SHP77 (cell line): Measurements from ENCODE around the gene HAGHL.
"Not testable (repeated sequence)": the region's sequence is repeated elsewhere in the genome, so short reads cannot be mapped to it uniquely, and the experiment has no call there.

Source experiments
- DNase-seq, 2 experiments: peaks; one replicate each; lab custom pipeline; 2025; lab: John Stamatoyannopoulos, UW

HAGHL gene

DNA sequence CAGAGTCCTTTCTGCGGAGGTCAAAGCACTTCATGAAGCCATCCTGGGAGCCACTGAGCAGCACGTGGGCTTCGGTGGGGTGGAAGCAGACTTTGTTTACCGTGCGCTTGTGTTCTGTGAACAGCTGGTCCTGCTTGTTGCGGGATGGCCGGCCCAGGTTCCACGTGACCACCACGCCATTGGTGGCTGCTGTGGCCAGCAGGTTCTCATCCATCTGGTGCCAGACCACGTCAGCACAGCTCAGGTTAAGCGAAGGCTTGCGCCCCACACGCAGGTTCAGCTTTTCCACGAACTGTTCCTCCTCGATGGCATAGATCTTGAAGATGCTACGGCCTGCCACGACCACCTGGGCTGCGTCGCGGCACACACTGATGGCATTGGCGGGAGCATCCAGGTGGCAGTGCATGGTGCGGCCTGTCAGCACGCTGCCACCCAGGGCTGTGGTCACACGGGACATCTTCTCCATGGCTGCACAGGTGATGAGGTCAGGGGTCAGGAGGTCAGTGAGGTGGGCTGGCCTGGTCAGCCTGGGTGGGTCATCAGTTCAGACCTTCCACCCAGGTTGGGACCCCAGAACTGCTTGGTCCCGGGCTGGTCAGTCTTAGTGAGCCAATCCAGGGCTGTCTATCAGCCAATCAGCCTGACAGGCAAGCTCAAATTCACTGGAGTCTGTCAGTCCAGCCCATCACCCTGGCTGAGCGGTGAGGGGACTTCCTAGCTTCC, 37.6 kb upstream of the HAGHL start:
- DNase-seq = no peak

DNA sequence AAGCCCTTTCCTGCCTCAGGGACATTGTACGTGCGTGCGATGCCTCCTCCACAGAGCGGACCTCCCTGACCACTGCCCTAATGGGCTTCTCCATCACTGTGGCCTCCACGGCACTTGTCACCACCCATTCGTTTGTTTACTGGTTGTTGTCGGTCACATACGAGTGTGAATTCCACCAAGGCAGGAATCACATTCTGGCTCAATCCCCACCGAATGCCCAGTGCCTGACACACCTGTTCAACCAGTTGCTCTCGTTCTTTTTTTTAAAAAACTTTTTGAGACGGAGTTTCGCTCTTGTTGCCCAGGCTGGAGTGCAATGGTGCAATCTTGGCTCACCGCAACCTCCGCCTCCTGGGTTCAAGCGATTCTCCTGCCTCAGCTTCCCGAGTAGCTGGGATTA, 35.7 kb upstream of the HAGHL start:
- DNase-seq = not testable (repeated sequence)

DNA sequence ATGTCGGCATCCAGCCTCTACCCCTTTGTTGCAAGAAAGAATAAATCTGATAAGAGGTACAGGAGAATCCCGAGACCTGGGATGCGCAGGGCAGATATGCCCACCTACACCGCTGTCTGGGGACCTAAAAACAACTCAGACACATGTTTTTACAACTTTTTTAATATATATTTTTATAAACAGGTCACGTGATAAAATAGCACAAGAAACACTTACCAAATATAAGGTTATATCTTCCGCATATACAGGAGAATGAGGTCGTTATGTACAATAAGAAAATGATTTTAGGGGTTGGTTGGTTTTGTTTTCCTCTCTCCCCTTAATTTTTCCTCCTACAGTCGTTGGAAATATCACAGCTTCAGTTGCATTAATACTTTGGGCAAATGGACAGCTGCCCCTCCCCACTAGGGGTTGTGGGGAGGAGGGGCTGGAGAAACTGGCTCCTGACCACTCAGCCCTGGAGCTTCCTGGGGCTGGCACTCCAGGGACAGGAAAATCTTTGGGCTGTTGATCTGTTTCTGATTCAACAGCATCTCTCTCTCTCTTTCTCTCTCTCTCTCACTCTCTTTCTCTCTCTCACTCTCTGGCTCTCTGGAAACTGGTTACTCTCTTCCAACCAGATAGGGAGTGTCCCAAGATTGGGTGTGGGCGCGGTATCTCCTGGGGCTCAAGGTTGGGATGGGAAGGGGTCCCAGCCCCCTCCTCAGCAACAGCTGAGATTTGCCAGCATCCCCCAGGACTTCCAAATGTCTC, 34.4 kb upstream of the HAGHL start:
- no peak for DNase-seq

DNA sequence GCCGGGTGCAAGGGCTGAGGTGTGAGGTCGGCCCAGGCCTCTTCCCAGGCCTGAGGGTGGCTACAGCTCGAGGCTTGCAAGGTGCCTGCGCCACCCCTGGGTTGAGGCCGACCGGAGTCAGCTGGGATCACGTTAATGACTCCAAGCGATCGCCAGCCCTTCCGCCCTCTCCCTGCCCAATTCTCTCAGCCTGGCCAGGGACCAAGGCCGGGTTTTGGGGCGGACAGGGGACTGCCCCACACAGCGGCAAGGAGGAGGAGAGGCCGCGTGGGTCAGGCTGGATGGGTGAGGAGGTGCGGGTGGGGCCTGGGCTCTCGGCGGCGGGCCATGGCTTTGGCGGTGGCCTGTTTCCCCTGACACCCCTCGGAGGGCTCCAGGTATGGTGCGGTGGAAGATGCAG, 33.5 kb upstream of the HAGHL start:
- DNase-seq = no peak

GRCh38 chr16:693766-694165, 33.1 kb upstream of the HAGHL start:
- no peak for DNase-seq

DNA sequence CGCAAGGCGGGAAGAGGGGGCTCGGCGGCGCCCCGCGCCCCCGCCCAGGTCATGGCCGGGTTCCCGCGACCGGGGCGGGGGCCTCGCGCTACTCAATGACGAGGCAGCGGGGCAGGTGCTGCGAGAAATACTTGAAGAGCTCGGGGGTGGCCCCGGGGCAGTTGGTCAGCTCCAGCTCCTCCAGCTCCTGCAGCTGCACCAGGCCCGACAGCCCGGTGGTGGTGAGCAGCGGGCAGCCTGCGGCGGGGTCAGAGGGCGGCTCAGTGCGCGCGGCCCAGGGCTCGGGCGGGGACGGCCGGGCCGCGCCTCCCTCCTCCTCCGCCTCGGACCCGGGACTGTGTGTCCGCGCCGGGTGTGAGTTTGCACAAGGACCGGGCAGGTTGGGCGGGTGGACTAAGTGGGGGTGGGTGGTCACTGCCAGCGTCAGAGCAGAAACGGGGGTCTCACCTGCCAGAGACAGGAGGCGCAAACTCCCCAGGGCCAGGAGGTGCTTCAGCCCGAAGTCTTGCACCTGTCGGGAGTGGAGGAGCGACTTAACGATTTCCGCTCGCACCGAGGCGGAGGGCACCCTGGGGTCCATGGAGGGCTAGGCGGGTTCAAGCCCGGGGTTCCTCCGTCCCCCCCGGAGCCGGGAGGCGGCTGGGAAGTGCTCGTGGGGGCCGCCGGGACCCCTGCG, 32.6 kb upstream of the HAGHL start:
- no peak for DNase-seq

- DNase-seq = no peak
Observed at GRCh38 chr16:694863-695354, 32.0 kb upstream of the HAGHL start.

- peak; percentile 79 to 89 for DNase-seq
Observed at GRCh38 chr16:695355-696089, 31.4 kb upstream of the HAGHL start.

DNA sequence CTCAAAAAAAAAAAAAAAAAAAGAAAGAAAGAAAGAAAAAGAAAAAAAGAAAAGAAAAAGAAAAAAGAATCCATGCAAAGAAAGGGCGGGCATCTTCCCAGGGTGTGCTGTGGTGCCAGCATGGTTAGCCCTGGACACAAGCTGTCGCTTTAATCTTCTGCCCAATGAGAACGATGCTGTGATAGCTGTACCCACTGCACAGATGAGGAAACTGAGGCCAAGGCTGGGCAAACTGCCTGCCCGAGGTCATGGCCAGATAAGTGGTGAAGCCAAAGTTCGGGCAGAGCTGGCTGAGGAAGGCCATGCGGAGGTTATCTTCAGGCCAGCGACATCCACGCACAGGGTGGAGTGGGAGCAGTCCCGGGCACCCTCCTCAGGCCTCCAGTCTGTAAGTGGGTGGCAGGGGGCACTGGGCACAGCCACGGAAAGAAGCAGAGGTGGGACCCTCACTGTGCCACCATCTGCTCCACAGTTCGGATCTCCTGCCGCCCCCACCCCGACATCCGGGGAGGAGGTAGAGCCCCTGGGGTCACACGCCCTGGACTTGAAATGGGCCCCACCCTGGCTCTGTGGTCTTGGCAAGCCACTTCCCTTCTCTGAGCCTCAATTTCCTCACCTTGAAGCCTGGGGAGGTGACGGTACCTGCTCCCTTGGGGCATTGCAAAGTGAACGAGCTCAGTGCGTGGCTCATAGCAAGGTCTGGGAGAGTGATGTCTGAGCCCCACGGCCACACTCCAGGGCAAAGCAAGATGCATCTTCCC, 27.8 kb upstream of the HAGHL start:
- no peak for DNase-seq

GRCh38 chr16:700684-701584, 26.0 kb upstream of the HAGHL start:
- DNase-seq = no peak

DNA sequence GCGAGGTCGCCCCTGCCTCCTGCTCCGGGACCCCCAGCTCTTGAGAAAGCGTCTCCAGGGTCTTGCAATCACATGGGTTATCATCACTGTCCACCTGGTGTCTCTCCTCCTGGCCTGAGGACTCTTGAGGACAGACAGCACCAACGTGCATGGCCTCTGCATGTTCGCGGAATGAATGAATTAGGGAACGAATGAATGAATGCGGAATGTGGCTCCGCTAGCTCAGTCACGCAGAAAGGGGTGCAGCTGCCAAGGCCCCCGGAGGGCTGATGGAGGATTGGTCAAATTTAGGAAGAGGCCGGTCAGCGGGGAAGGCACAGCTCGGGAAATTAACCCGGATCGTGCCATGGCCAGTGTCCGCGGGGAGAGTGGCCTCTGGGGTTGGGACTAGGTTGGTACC, 24.6 kb upstream of the HAGHL start:
- DNase-seq = no peak

- DNase-seq = no peak
Observed at GRCh38 chr16:703406-703805, 23.5 kb upstream of the HAGHL start.

DNA sequence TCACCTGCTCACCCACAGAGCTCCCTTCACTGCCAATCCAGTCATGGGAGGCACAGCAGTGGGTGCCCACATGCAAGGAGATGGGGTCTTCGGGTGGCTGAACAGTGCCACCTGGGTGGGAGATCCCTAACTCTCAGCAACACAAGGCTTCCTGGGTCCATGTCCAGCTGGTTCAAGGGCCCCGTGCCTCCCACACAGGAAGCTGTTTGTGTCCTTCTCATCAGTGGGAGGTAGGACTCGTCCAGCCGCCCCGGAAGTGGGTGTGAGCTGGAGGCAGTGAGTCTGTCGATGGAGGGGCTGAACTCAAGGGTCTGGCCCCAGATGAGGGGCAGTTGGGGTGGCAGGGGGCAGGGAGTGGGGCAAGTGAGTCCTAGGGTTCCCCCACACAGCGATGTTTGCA, 22.9 kb upstream of the HAGHL start:
- DNase-seq = no peak

DNA sequence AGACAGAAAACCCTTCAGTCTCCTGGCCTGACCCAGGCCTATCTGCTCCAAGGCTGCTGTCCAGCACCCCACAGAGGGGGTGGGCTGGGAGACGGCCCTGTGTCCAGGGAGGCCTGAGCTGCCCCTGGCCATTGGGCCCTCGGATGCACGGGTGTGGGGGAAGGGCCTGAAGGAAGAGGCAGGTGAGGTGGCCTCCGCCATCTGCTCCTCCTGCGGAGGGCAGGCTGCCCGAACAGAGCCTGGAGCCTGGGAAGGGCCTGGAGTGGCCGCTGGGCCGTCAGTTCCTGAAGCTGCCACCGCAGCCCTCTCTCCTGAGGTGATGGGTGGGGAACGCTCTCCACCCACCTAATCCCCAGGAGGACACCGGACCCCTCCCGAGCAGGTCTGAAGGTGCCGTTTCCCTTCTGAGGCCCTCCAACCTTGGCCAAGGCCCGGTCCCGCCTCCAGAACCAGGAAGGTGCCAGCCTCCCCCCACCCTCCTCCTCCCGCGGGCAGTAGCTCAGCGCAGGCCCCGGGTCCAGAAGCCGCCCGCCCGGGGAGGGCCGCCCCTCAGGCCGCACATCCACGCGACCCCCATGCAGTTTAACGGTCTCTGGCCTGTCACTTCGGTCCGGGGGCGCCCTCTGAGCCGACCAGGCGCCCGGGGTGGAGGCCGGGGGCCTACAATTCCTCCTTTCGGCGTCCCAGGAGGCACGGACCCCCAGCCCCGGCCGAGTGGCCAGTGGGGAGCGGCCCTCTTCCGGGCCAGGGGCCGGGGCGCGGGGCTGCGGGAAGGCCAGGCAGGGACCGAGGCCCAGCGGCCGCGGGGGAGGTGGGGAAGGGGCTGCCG, 22.1 kb upstream of the HAGHL start:
- DNase-seq = peak in 1 of 2 experiments; percentile 31

- DNase-seq = peak in 1 of 2 experiments; percentile 63
Observed at GRCh38 chr16:705431-706188, 21.3 kb upstream of the HAGHL start, which contains the start of gene FBXL16. Gene FBXL16 (minus strand): TSS chr16:705801. CDS start chr16:697405, 8,396 bp downstream.

- DNase-seq = no peak
Observed at GRCh38 chr16:706189-707061, 20.5 kb upstream of the HAGHL start.

DNA sequence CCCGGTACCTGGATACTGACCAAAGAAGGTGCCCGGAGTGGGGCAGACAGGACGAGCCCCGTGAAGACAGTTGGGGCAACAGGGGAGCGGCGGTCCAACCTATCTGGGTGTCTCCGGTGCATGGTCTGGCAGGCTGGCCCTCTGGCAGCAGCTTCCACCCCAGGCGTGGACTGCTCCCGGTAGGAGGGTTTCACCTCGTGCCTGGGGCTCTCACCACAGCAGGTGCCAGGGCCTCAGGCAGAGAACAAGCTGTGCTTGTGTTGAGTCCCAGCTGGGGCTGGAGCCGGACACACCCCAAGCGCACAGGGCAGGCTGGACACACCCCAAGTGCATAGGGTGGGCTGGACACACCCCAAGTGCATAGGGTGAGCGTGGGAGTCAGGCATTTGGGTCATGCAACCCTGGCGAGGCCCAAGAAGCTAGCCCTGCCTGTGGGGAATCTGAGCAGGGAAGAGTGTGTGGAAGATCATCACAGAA, 19.8 kb upstream of the HAGHL start:
- DNase-seq = peak in 1 of 2 experiments; percentile 22
